ENCODE results near the gene TRAPPC3. TPM values are rescaled to one million over a fixed set of nuclear protein-coding genes. Genes with fewer than 3 reads are reported as not detected.

TRAPPC3 gene
- total and polyA plus RNA-seq, 2 donors (not counting 1 experiment from before 2014, with no cell fraction given) = 40.5 to 42.1 TPM

- Histone ChIP-seq H3K9ac (ENCODE audit: low read length) (no peak overlapping the region), H3K79me2 (ENCODE audit: control insufficient read depth, insufficient read depth, low read length) (peaks cover 24% of the 10 kb centered on the region), H3K36me3 (replicated peaks in 1 of 2; ENCODE audit: control extremely low read depth in 1 of 2, control insufficient read depth in 1 of 2, extremely low read depth in 1 of 2, insufficient read depth in 2 of 2, low read length in 1 of 2) (peaks cover 0 to 42% of the 10 kb centered on the region in 2 experiments), H3K27me3 (replicated peaks in 1 of 4; ENCODE audit: control extremely low read depth in 1 of 4, control insufficient read depth in 3 of 4, insufficient read depth in 4 of 4, low read length in 3 of 4) (no peaks in the 10 kb centered on the region), H4K20me1 (ENCODE audit: control insufficient read depth, insufficient read depth, low read length, poor library complexity, severe bottlenecking) (peaks cover 8% of the 10 kb centered on the region), H2AFZ (ENCODE audit: insufficient read depth, low read depth, low read length, poor library complexity, severe bottlenecking) (no peak overlapping the region), H3K27ac (ENCODE audit: low read length in 2 of 2) (no peak overlapping the region), H3K9me3 (ENCODE audit: control extremely low read depth in 1 of 3, control insufficient read depth in 2 of 3, insufficient read depth in 1 of 3, low read length in 2 of 3) (no peaks in the 10 kb centered on the region), H3K4me2 (replicated peaks; ENCODE audit: low read depth, low read length, poor library complexity, severe bottlenecking) (no peak overlapping the region), H3K4me3 (ENCODE audit: control extremely low read depth in 1 of 5, extremely low read depth in 1 of 5, insufficient read depth in 1 of 5, low read depth in 2 of 5, low read length in 4 of 5) (no peak overlapping the region), H3K4me1 (ENCODE audit: control insufficient read depth in 2 of 2, insufficient read depth in 2 of 2, low read length in 2 of 2) (peaks cover 0 to 5% of the 10 kb centered on the region in 2 donors)
- ATAC-seq (ENCODE audit: low read depth) = no peak
- H3K4me3 Mint-ChIP-seq = no peak overlapping the region
- H3K27ac Mint-ChIP-seq = no peak overlapping the region
- H3K9me3 Mint-ChIP-seq (ENCODE audit: insufficient read depth) = no peaks in the 10 kb centered on the region
- ChIA-PET POLR2A (no interaction called here), CTCF (no interaction called here)
- 93% methylated on average over 2 of the region's 3 CpGs for WGBS (ENCODE audit: insufficient coverage)
- intact Hi-C loops (cut with micrococcal nuclease) = no loop called here
- H3K27me3 Mint-ChIP-seq = no peaks in the 10 kb centered on the region
- TF ChIP-seq EZH2 (IDR thresholded peaks at IDR 0.05; ENCODE audit: borderline replicate concordance, insufficient read depth, low read depth, low read length, poor library complexity, severe bottlenecking) (no peak), CTCF (IDR thresholded peaks at IDR 0.05) (no peak)
- peaks cover 11% of the 10 kb centered on the region for H3K4me1 Mint-ChIP-seq
- no peak for DNase-seq
Observed at GRCh38 chr1:36137776-36138175, 11.5 kb downstream of the TRAPPC3 start.

GRCh38 chr1:36137226-36137625, 12.1 kb downstream of the TRAPPC3 start:
- Histone ChIP-seq H3K9ac (ENCODE audit: low read length) (no peak overlapping the region), H3K27ac (ENCODE audit: low read length in 2 of 2) (no peak overlapping the region), H3K4me1 (ENCODE audit: control insufficient read depth in 2 of 2, insufficient read depth in 2 of 2, low read length in 2 of 2) (peaks cover 0 to 2% of the 10 kb centered on the region in 2 donors), H2AFZ (ENCODE audit: insufficient read depth, low read depth, low read length, poor library complexity, severe bottlenecking) (no peak overlapping the region), H3K27me3 (replicated peaks in 1 of 4; ENCODE audit: control extremely low read depth in 1 of 4, control insufficient read depth in 3 of 4, insufficient read depth in 4 of 4, low read length in 3 of 4) (no peaks in the 10 kb centered on the region), H3K9me3 (ENCODE audit: control extremely low read depth in 1 of 3, control insufficient read depth in 2 of 3, insufficient read depth in 1 of 3, low read length in 2 of 3) (no peaks in the 10 kb centered on the region), H3K79me2 (ENCODE audit: control insufficient read depth, insufficient read depth, low read length) (peaks cover 19% of the 10 kb centered on the region), H3K4me2 (replicated peaks; ENCODE audit: low read depth, low read length, poor library complexity, severe bottlenecking) (no peak overlapping the region), H3K4me3 (ENCODE audit: control extremely low read depth in 1 of 5, extremely low read depth in 1 of 5, insufficient read depth in 1 of 5, low read depth in 2 of 5, low read length in 4 of 5) (no peak overlapping the region), H3K36me3 (replicated peaks in 1 of 2; ENCODE audit: control extremely low read depth in 1 of 2, control insufficient read depth in 1 of 2, extremely low read depth in 1 of 2, insufficient read depth in 2 of 2, low read length in 1 of 2) (peaks cover 0 to 42% of the 10 kb centered on the region in 2 experiments), H4K20me1 (ENCODE audit: control insufficient read depth, insufficient read depth, low read length, poor library complexity, severe bottlenecking) (peaks cover 8% of the 10 kb centered on the region)
- DNase-seq (no peak), ATAC-seq (ENCODE audit: low read depth) (no peak)
- Mint-ChIP-seq H3K4me3 (no peak overlapping the region), H3K9me3 (ENCODE audit: insufficient read depth) (no peaks in the 10 kb centered on the region), H3K27ac (no peak overlapping the region), H3K4me1 (peaks cover 8% of the 10 kb centered on the region), H3K27me3 (no peaks in the 10 kb centered on the region)
- ChIA-PET CTCF (interaction anchor here (0.6 kb wide), 1 partner anchor 284 kb away, joined by 6 read pairs; no protein-coding TSS in a partner anchor), POLR2A (no interaction called here)
- intact Hi-C loops (cut with micrococcal nuclease) = no loop called here
- no CpG with 5 or more reads among the region's 5 CpGs for WGBS (ENCODE audit: insufficient coverage)
- TF ChIP-seq EZH2 (IDR thresholded peaks at IDR 0.05; ENCODE audit: borderline replicate concordance, insufficient read depth, low read depth, low read length, poor library complexity, severe bottlenecking) (no peak), CTCF (IDR thresholded peaks at IDR 0.05) (no peak)
